Measurements from ENCODE around the gene HRH2.

HRH2 gene

GRCh38 chr5:175664723-175665122, 6.9 kb downstream of the HRH2 start:
- no peak overlapping the region for H3K4me3 ChIP-seq (ENCODE audit: low read length)
- no peaks in the 10 kb centered on the region for H3K9me3 ChIP-seq (ENCODE audit: control insufficient read depth, insufficient read depth, low read length)
- H3K27ac ChIP-seq (ENCODE audit: low read depth, low read length), result no peak overlapping the region
- no peak overlapping the region for H3K4me2 ChIP-seq (ENCODE audit: low read length)
- no peaks in the 10 kb centered on the region for H3F3A ChIP-seq (ENCODE audit: control insufficient read depth, insufficient read depth)
- no peaks in the 10 kb centered on the region for H3K79me2 ChIP-seq (ENCODE audit: control insufficient read depth, low read length)
- no peaks in the 10 kb centered on the region for H4K20me1 ChIP-seq (ENCODE audit: control insufficient read depth, insufficient read depth, low read depth, low read length)
- H3K27me3 ChIP-seq (ENCODE audit: control insufficient read depth, low read length), result 0 out of 2 replicates have a peak, but pooled peaks cover 2% of the 10 kb centered on the region
- no peaks in the 10 kb centered on the region for H3K9me2 ChIP-seq (replicated peaks; ENCODE audit: control insufficient read depth, low read length)
- H3K36me3 ChIP-seq (ENCODE audit: control insufficient read depth, low read length), result no peaks in the 10 kb centered on the region
- TF ChIP-seq CTCF (IDR thresholded peaks at IDR 0.05; ENCODE audit: low read depth, low read length, poor library complexity, severe bottlenecking) (no peak), EZH2phosphoT487 (IDR thresholded peaks at IDR 0.05; ENCODE audit: borderline replicate concordance, low read length) (no peak)
- no peaks in the 10 kb centered on the region for H3K4me1 ChIP-seq (ENCODE audit: control insufficient read depth, low read length)

GRCh38 chr5:175666216-175666615, 8.3 kb downstream of the HRH2 start:
- no peaks in the 10 kb centered on the region for H3K79me2 ChIP-seq (ENCODE audit: control insufficient read depth, low read length)
- H3K9me3 ChIP-seq (ENCODE audit: control insufficient read depth, insufficient read depth, low read length), result no peaks in the 10 kb centered on the region
- H3K27ac ChIP-seq (ENCODE audit: low read depth, low read length), result no peak overlapping the region
- H3K4me3 ChIP-seq (ENCODE audit: low read length), result no peak overlapping the region
- H3K36me3 ChIP-seq (ENCODE audit: control insufficient read depth, low read length), result no peaks in the 10 kb centered on the region
- H3K4me2 ChIP-seq (ENCODE audit: low read length), result no peak overlapping the region
- no peak for TF ChIP-seq CTCF (IDR thresholded peaks at IDR 0.05; ENCODE audit: low read depth, low read length, poor library complexity, severe bottlenecking)
- TF ChIP-seq EZH2phosphoT487 (IDR thresholded peaks at IDR 0.05; ENCODE audit: borderline replicate concordance, low read length), result no peak
- no peaks in the 10 kb centered on the region for H3F3A ChIP-seq (ENCODE audit: control insufficient read depth, insufficient read depth)
- H3K27me3 ChIP-seq (ENCODE audit: control insufficient read depth, low read length), result 0 out of 2 replicates have a peak, but pooled peaks cover 2% of the 10 kb centered on the region
- no peaks in the 10 kb centered on the region for H3K4me1 ChIP-seq (ENCODE audit: control insufficient read depth, low read length)
- no peaks in the 10 kb centered on the region for H3K9me2 ChIP-seq (replicated peaks; ENCODE audit: control insufficient read depth, low read length)
- H4K20me1 ChIP-seq (ENCODE audit: control insufficient read depth, insufficient read depth, low read depth, low read length), result no peaks in the 10 kb centered on the region

- H3K9me3 ChIP-seq (ENCODE audit: control insufficient read depth, insufficient read depth, low read length), result no peaks in the 10 kb centered on the region
- H4K20me1 ChIP-seq (ENCODE audit: control insufficient read depth, insufficient read depth, low read depth, low read length), result no peaks in the 10 kb centered on the region
- H3F3A ChIP-seq (ENCODE audit: control insufficient read depth, insufficient read depth), result no peaks in the 10 kb centered on the region
- no peak overlapping the region for H3K4me2 ChIP-seq (ENCODE audit: low read length)
- no peak for TF ChIP-seq EZH2phosphoT487 (IDR thresholded peaks at IDR 0.05; ENCODE audit: borderline replicate concordance, low read length)
- no peak for TF ChIP-seq CTCF (IDR thresholded peaks at IDR 0.05; ENCODE audit: low read depth, low read length, poor library complexity, severe bottlenecking)
- H3K27ac ChIP-seq (ENCODE audit: low read depth, low read length), result no peak overlapping the region
- H3K9me2 ChIP-seq (replicated peaks; ENCODE audit: control insufficient read depth, low read length), result no peaks in the 10 kb centered on the region
- no peak overlapping the region for H3K4me3 ChIP-seq (ENCODE audit: low read length)
- no peaks in the 10 kb centered on the region for H3K36me3 ChIP-seq (ENCODE audit: control insufficient read depth, low read length)
- H3K4me1 ChIP-seq (ENCODE audit: control insufficient read depth, low read length), result no peaks in the 10 kb centered on the region
- no peaks in the 10 kb centered on the region for H3K79me2 ChIP-seq (ENCODE audit: control insufficient read depth, low read length)
- H3K27me3 ChIP-seq (ENCODE audit: control insufficient read depth, low read length), result 0 out of 2 replicates have a peak, but pooled peaks cover 2% of the 10 kb centered on the region
These were observed 10.1 kb downstream of the HRH2 start for GRCh38 chr5:175668006-175668405.
